HepG2 (cell line): ENCODE measurements around the gene ZNF524. TPM values are rescaled to one million over a fixed set of nuclear protein-coding genes. Genes with fewer than 3 reads are reported as not detected.

Source experiments
- ATM ChIP-seq: fragments of 450-650 bp; IDR thresholded peaks from 2 replicates; pipeline ENCODE4 v1.7.1; 2017; ENCODE audit warnings: mild to moderate bottlenecking, borderline replicate concordance
- MEF2D ChIP-seq: sonication (generic); formaldehyde crosslinking; IDR thresholded peaks from 2 replicates; pipeline ENCODE4 v1.5.1; 2020; ENCODE audit warnings: mild to moderate bottlenecking, missing genetic modification reagents
- NR2F6 ChIP-seq, 2 experiments: IDR thresholded peaks; 2 replicates each; pipeline ENCODE4 v1.6.1; 2016; ENCODE audit warnings: antibody characterized with exemption in 1 of 2, mild to moderate bottlenecking in 1 of 2
- PAWR ChIP-seq: sonication (generic); formaldehyde crosslinking; IDR thresholded peaks from 2 replicates; pipeline ENCODE4 v1.4.0; 2020; ENCODE audit warnings: missing genetic modification reagents, mild to moderate bottlenecking, borderline replicate concordance
- PITX1 ChIP-seq: sonication (generic); formaldehyde crosslinking; IDR thresholded peaks from 2 replicates; pipeline ENCODE4 v1.5.1; 2020; ENCODE audit warnings: mild to moderate bottlenecking, missing genetic modification reagents
- RAD21 ChIP-seq: fragments of 450-650 bp; formaldehyde crosslinking; IDR thresholded peaks from 2 replicates; pipeline ENCODE4 v1.5.0; 2020; ENCODE audit warnings: mild to moderate bottlenecking
- SETDB1 ChIP-seq: sonication (generic); formaldehyde crosslinking; IDR thresholded peaks from 2 replicates; pipeline ENCODE4 v1.5.1; 2020; ENCODE audit warnings: missing genetic modification reagents, mild to moderate bottlenecking, borderline replicate concordance
- TFDP2 ChIP-seq: sonication (generic); formaldehyde crosslinking; IDR thresholded peaks from 2 replicates; pipeline ENCODE4 v1.4.0; 2020; ENCODE audit warnings: missing genetic modification reagents
- TRIM22 ChIP-seq: fragments of 450-650 bp; IDR thresholded peaks from 2 replicates; pipeline ENCODE4 v1.6.1; 2017
- UBTF ChIP-seq: sonication (generic); formaldehyde crosslinking; IDR thresholded peaks from 2 replicates; pipeline ENCODE4 v1.4.0; 2020; ENCODE audit warnings: mild to moderate bottlenecking, missing genetic modification reagents
- ZNF124 ChIP-seq: sonication (generic); formaldehyde crosslinking; IDR thresholded peaks from 2 replicates; pipeline ENCODE4 v1.4.0; 2020; ENCODE audit warnings: missing genetic modification reagents
- ZNF142 ChIP-seq: sonication (generic); formaldehyde crosslinking; IDR thresholded peaks from 2 replicates; pipeline ENCODE4 v1.4.0; 2020; ENCODE audit warnings: missing genetic modification reagents
- ZNF451 ChIP-seq: sonication (generic); formaldehyde crosslinking; IDR thresholded peaks from 2 replicates; pipeline ENCODE4 v1.5.0; 2020; ENCODE audit warnings: mild to moderate bottlenecking, missing genetic modification reagents
- ZNF543 ChIP-seq: sonication (generic); formaldehyde crosslinking; IDR thresholded peaks from 2 replicates; pipeline ENCODE4 v1.4.0; 2020; ENCODE audit warnings: mild to moderate bottlenecking, missing genetic modification reagents
- ZNF703 ChIP-seq: sonication (generic); formaldehyde crosslinking; IDR thresholded peaks from 2 replicates; pipeline ENCODE4 v1.5.1; 2020; ENCODE audit warnings: missing genetic modification reagents, mild to moderate bottlenecking, moderate library complexity, borderline replicate concordance
- ZUFSP ChIP-seq: sonication (generic); formaldehyde crosslinking; IDR thresholded peaks from 2 replicates; pipeline ENCODE4 v1.9.0; 2021; ENCODE audit warnings: missing genetic modification reagents, mild to moderate bottlenecking, borderline replicate concordance
- polyA plus RNA-seq, 8 experiments: library from polyadenylated mRNA; depleted of rRNA in 3 of 8; stranded (reverse) in 7 of 8; unstranded in 1 of 8; fragments of >200 nt; fragmentation: Illumina TruSeq in 4 of 8; extraction: Trizol in 4 of 8; gene quantifications; 2 replicates each; pipeline versions ENCODE4 v1.2.1 to v1.2.3, GENCODE V29; 2011 to 2016; ENCODE audit warnings: low read depth in 4 of 8, missing spikeins in 1 of 8, mixed read lengths in 1 of 8; ENCODE audit not compliant: insufficient read depth in 1 of 8
- total RNA-seq, 5 experiments: library from RNA; depleted of rRNA; stranded (reverse); fragments of >200 nt; fragmentation: Illumina TruSeq; extraction: Trizol; gene quantifications; 2 replicates each; pipeline ENCODE4 v1.2.3, GENCODE V29; 2016; ENCODE audit warnings: low read depth in 1 of 5

ZNF524 gene
- total and polyA plus RNA-seq, 2 of the 13 experiments (the other 11 are each of a cell fraction or from before 2014, with no cell fraction given) = 3.2 to 4.6 TPM

GRCh38 chr19:55598719-55599467 lies 1.2 kb upstream of the ZNF524 start (continued):
- TF ChIP-seq TFDP2 (CRISPR knock-in tag) = no peak; the same call in 1 of the 2 replicates
- TF ChIP-seq PITX1 = no peak
- no peak for TF ChIP-seq ZNF703 (CRISPR knock-in tag)
- no peak for TF ChIP-seq ZUFSP
- peak; percentile 60 for TF ChIP-seq RAD21 (CRISPR knock-in tag)
- no peak; the same call in 1 of the 2 replicates for TF ChIP-seq UBTF (CRISPR knock-in tag)
- TF ChIP-seq SETDB1 (CRISPR knock-in tag) = no peak
- TF ChIP-seq ZNF543 (CRISPR knock-in tag) = peak; percentile 73
- TF ChIP-seq PAWR (CRISPR knock-in tag) = no peak
- TF ChIP-seq ZNF124 (CRISPR knock-in tag) = peak; percentile 67; the same call in 1 of the 2 replicates
- no peak for TF ChIP-seq ZNF451 (CRISPR knock-in tag)
- no peak for TF ChIP-seq TRIM22
- TF ChIP-seq MEF2D (CRISPR knock-in tag) = no peak; the same call in 1 of the 2 replicates
- peak; percentile 5; the same call in 1 of the 2 replicates for TF ChIP-seq ZNF142 (CRISPR knock-in tag)
- no peak for TF ChIP-seq NR2F6 (IDR thresholded peaks at IDR 0.05)
- peak; percentile 7; the same call in 1 of the 2 replicates for TF ChIP-seq NR2F6 (CRISPR knock-in tag; IDR thresholded peaks at IDR 0.05)
- TF ChIP-seq ATM = no peak
